Upper lobe of right lung (tissue), 1 donor: ENCODE measurements around the gene CORO1C. TPM values are rescaled to one million over a fixed set of nuclear protein-coding genes. Genes with fewer than 3 reads are reported as not detected.

Source experiments
- ATAC-seq: fragments of 200-7000 bp; cut with Tn5 transposase; one replicate; pipeline ENCODE4 v1.9.1; 2020; ENCODE audit warnings: mild to moderate bottlenecking, moderate library complexity
- DNase-seq: peaks from one replicate; pipeline ENCODE4 v3.0.0-alpha.2; 2020
- H3K27ac ChIP-seq: fragments of 200-600 bp; one replicate; pipeline ENCODE4 v1.8.0; 2022
- H3K27me3 ChIP-seq: fragments of 200-600 bp; one replicate; pipeline ENCODE4 v1.8.0; 2022; ENCODE audit warnings: mild to moderate bottlenecking
- H3K36me3 ChIP-seq: fragments of 200-600 bp; one replicate; pipeline ENCODE4 v1.8.0; 2022
- H3K4me1 ChIP-seq: fragments of 200-600 bp; one replicate; pipeline ENCODE4 v1.8.0; 2022
- H3K4me3 ChIP-seq: fragments of 200-600 bp; one replicate; pipeline ENCODE4 v1.8.0; 2022; ENCODE audit warnings: mild to moderate bottlenecking
- H3K9me3 ChIP-seq: fragments of 200-600 bp; one replicate; pipeline ENCODE4 v1.8.0; 2022
- CTCF ChIP-seq: fragments of 200-600 bp; IDR thresholded peaks from one replicate; pipeline ENCODE4 v1.8.0; 2022; ENCODE audit warnings: antibody characterized with exemption
- intact Hi-C: fragments of 100-400 bp; cut with DNase I; formaldehyde crosslinking; loops from one replicate; pipeline ENCODE4 v1.11.0; 2022
- total RNA-seq: library from RNA; stranded (reverse); fragmentation: NEBNext Ultra II Directional; extraction: Animal tissue kit (Norgen Biotek cat#: 25700); gene quantifications from one replicate; pipeline ENCODE4 v1.2.1, GENCODE V29; 2021
- donor health status: DM: no; HTN: yes; CAD: no; lungs with severe emphysema.

The CORO1C gene
- total RNA-seq, 1 donor from 2014 or later = 257 TPM

GRCh38 chr12:108623577-108623976, 107.7 kb downstream of the CORO1C start:
- no peaks in the 10 kb centered on the region for H3K36me3 ChIP-seq
- no peak for TF ChIP-seq CTCF
- no peak for ATAC-seq
- intact Hi-C loops = no loop called here
- no peak overlapping the region for H3K27ac ChIP-seq
- no peaks in the 10 kb centered on the region for H3K27me3 ChIP-seq
- H3K9me3 ChIP-seq = no peaks in the 10 kb centered on the region
- no peak for DNase-seq
- H3K4me3 ChIP-seq = no peak overlapping the region
- peaks cover 21% of the 10 kb centered on the region for H3K4me1 ChIP-seq

GRCh38 chr12:108622921-108623514, 108.3 kb downstream of the CORO1C start:
- no peaks in the 10 kb centered on the region for H3K27me3 ChIP-seq
- peaks cover 21% of the 10 kb centered on the region for H3K4me1 ChIP-seq
- TF ChIP-seq CTCF = no peak
- no peaks in the 10 kb centered on the region for H3K9me3 ChIP-seq
- H3K4me3 ChIP-seq = no peak overlapping the region
- H3K36me3 ChIP-seq = no peaks in the 10 kb centered on the region
- peak overlapping the region; percentile 68 for H3K27ac ChIP-seq
- intact Hi-C loops = no loop called here
- DNase-seq = no peak
- no peak for ATAC-seq

- Histone ChIP-seq H3K27ac (peak overlapping the region; percentile 68), H3K4me1 (peaks cover 21% of the 10 kb centered on the region)
- peak; percentile 71 for ATAC-seq
Observed at GRCh38 chr12:108622421-108622820, 108.9 kb downstream of the CORO1C start.

GRCh38 chr12:108621161-108621560, 110.2 kb downstream of the CORO1C start:
- Histone ChIP-seq H3K9me3 (no peaks in the 10 kb centered on the region), H3K27me3 (no peaks in the 10 kb centered on the region), H3K36me3 (no peaks in the 10 kb centered on the region), H3K4me1 (peaks cover 22% of the 10 kb centered on the region), H3K27ac (no peak overlapping the region), H3K4me3 (no peak overlapping the region)
- no peak for TF ChIP-seq CTCF
- no peak for ATAC-seq
- intact Hi-C loops = no loop called here
- DNase-seq = no peak

More at GRCh38 chr12:108622421-108622820, 108.9 kb downstream of the CORO1C start:
- Histone ChIP-seq H3K9me3 (no peaks in the 10 kb centered on the region), H3K36me3 (no peaks in the 10 kb centered on the region), H3K4me3 (no peak overlapping the region), H3K27me3 (no peaks in the 10 kb centered on the region)
- DNase-seq = no peak
- intact Hi-C loops = no loop called here
- no peak for TF ChIP-seq CTCF

- no peak for TF ChIP-seq CTCF
- Histone ChIP-seq H3K27me3 (no peaks in the 10 kb centered on the region), H3K36me3 (no peaks in the 10 kb centered on the region), H3K9me3 (no peaks in the 10 kb centered on the region), H3K4me1 (peaks cover 22% of the 10 kb centered on the region), H3K27ac (peak overlapping the region; percentile 24), H3K4me3 (no peak overlapping the region)
- DNase-seq (no peak), ATAC-seq (peak; percentile 42)
- intact Hi-C loops = no loop called here
Observed at GRCh38 chr12:108620236-108620879, 111.0 kb downstream of the CORO1C start.
